ENCODE data around the gene CCDC83.

DNA sequence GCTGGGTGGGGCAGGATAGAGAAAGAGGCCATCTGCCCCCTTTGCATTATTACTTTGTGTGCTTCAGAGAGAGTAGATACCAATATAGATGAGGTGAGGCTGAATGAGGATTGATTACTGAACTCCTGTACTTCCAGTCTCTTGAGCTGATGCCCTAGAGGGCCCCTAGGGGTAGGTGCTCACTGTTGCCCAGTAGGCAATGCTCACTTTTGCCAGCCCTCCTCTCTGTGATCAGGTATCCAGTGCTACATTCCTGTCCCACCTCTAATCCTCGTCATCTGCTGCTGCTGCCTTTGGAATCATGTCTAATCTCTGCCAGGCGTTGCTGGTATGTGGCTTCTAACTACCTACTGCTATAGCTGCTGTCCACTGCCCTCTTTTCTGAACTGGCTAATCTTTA lies 57.2 kb downstream of the CCDC83 start:
- no peak for TF ChIP-seq GATA2 (IDR thresholded peaks at IDR 0.05; ENCODE audit: low read depth, low read length)
- no peak for TF ChIP-seq GATA3 (IDR thresholded peaks at IDR 0.05; ENCODE audit: low read depth, low read length)
